Ectodermal cell (in vitro differentiated cells): Measurements from ENCODE around the gene GOLGA5. TPM values are rescaled to one million over a fixed set of nuclear protein-coding genes. Genes with fewer than 3 reads are reported as not detected.
A peak's percentile ranks its signal among the peaks of the same experiment; 100 is the strongest.
"Not testable (repeated sequence)": the region's sequence is repeated elsewhere in the genome, so short reads cannot be mapped to it uniquely, and the experiment has no call there.

Experiments used
- H3K27ac ChIP-seq: 2 replicates; pipeline ENCODE4 v1.7.0; 2013; ENCODE audit warnings: mild to moderate bottlenecking, low read depth, low read length; ENCODE audit not compliant: insufficient read depth, poor library complexity, severe bottlenecking
- H3K27me3 ChIP-seq: 2 replicates; pipeline ENCODE4 v1.7.0; 2013; ENCODE audit warnings: mild to moderate bottlenecking, low read length; ENCODE audit not compliant: insufficient read depth, control insufficient read depth, poor library complexity, severe bottlenecking
- H3K36me3 ChIP-seq: one replicate; pipeline ENCODE4 v1.7.0; 2013; ENCODE audit warnings: low read length; ENCODE audit not compliant: control insufficient read depth, insufficient read depth
- H3K4me1 ChIP-seq: one replicate; pipeline ENCODE4 v1.7.0; 2013; ENCODE audit warnings: low read length; ENCODE audit not compliant: control insufficient read depth, insufficient read depth
- H3K4me3 ChIP-seq: 2 replicates; pipeline ENCODE4 v1.7.0; 2013; ENCODE audit warnings: low read depth, low read length, control low read depth; ENCODE audit not compliant: insufficient read depth
- H3K9me3 ChIP-seq: 2 replicates; pipeline ENCODE4 v1.7.0; 2013; ENCODE audit warnings: mild to moderate bottlenecking, low read length, moderate library complexity; ENCODE audit not compliant: control insufficient read depth
- WGBS, 2 experiments: methylation state at CpG; one replicate each; pipeline ENCODE4 v1.1.7; 2013; ENCODE audit warnings: missing lambda C conversion rate in 2 of 2; 5-methylcytosine and 5-hydroxymethylcytosine counted together
- polyA plus RNA-seq, 4 experiments: library from polyadenylated mRNA; stranded (reverse); fragments of 50-300 nt; gene quantifications; one replicate each; pipeline ENCODE4 v1.2.3, GENCODE V29; 2013

The GOLGA5 gene
- 27.3 TPM for polyA plus RNA-seq (2013, experiment 1 of 4)
- 27.2 TPM for polyA plus RNA-seq (2013, experiment 2 of 4)
- 26.1 TPM for polyA plus RNA-seq (2013, experiment 3 of 4)
- 27.5 TPM for polyA plus RNA-seq (2013, experiment 4 of 4)

DNA sequence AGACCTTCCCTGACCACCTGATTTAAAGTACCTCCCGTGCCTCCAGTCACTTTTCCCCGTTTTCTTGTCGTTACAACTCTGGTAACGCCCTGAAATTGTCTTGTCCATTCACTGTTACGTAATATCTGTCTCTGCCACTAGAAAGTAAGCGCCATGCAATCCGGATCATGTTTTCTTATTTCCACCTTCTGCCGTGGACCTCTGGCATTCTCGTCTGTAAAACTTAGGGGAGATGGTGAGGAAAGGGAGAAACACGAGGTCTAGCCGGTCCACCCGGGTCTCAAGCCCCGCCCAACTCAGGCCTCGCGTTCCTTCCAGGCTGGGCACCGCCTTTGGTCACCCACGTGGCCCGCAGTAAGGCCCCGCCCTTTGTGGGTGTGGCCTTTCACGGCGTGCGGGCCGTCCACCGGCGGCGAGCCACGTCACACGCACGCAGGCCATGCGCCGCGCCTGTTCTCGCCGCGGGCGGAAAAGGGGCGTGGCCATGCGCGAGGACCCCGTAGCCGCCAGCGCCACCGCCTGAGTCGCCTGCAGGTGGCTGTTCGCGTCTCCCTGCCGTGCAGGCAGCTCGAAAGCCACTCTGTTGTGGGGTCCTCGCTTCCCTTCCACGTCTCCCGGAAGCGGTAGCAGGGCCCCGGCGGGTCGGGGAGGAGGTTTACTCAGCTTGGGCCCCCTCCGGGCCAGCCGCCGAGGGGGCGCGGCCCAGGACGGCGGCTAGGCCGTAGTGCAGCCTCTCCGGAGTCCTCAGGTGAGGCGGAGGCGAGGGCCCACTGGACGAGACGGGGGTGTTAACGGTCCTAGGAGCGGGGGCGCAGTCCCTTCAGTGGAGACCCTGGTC is at the start of gene GOLGA5:
TSS of gene GOLGA5 (plus strand) at position 597 of the 838 bp plus-strand sequence. CDS start 3,133 bp downstream, outside the sequence.
- Histone ChIP-seq H3K4me1 (no peaks in the 10 kb centered on the region), H3K4me3 (peak within 1 kb of the TSS; percentile 90), H3K36me3 (peaks cover 10% of the 10 kb centered on the region), H3K27me3 (no peaks in the 10 kb centered on the region), H3K9me3 (no peaks in the 10 kb centered on the region), H3K27ac (no peak within 1 kb of the TSS)
- WGBS, 2 experiments: 6% methylated on average over 71 of the region's 71 CpGs

GRCh38 chr14:92747701-92748258 is 46.3 kb upstream of the GOLGA5 start:
- H3K27ac ChIP-seq: no peak overlapping the region
- no peaks in the 10 kb centered on the region for H3K27me3 ChIP-seq
- WGBS, 2 experiments: 12 to 16% methylated on average over 16 of the region's 16 CpGs
- peak overlapping the region; percentile 92 for H3K4me3 ChIP-seq
- peaks cover 10% of the 10 kb centered on the region for H3K4me1 ChIP-seq
- H3K36me3 ChIP-seq: no peaks in the 10 kb centered on the region
- H3K9me3 ChIP-seq: no peaks in the 10 kb centered on the region

- Histone ChIP-seq H3K27me3 (no peaks in the 10 kb centered on the region), H3K9me3 (no peaks in the 10 kb centered on the region), H3K27ac (peak within 1 kb of the TSS; percentile 33), H3K4me1 (peaks cover 10% of the 10 kb centered on the region), H3K36me3 (no peaks in the 10 kb centered on the region), H3K4me3 (peak within 1 kb of the TSS; percentile 92)
- 1% methylated on average over 50 of the region's 50 CpGs for WGBS, 2 experiments
Measured at GRCh38 chr14:92748259-92749016, 45.7 kb upstream of the GOLGA5 start, which contains the start of gene LGMN. TSS of gene LGMN (minus strand) at chr14:92748627. CDS start at chr14:92732786, 15,841 bp downstream.

DNA sequence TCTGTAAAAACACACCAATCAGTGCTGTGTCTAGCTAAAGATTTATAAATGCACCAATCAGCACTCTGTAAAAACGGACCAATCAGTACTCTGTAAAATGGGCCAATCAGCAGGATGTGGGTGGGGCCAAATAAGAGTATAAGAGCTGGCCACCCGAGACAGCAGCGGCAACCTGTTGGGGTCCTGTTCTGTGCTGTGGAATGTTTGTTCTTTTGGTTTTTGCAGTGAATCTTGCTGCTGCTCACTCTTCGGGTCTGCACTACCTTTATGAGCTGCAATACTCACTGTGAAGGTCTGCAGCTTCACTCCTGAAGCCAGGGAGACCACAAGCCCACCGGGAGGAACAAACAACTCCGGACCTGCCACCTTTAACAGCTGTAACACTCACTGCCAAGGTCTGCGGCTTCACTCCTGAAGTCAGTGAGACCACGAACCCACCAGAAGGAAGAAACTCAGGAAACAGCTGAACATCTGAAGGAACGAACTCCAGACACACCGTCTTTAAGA is 43.8 kb upstream of the GOLGA5 start:
- WGBS, 2 experiments: 91 to 95% methylated on average over 10 of the region's 10 CpGs
- not testable (repeated sequence) for H3K27ac ChIP-seq, H3K36me3 ChIP-seq, H3K4me3 ChIP-seq, H3K27me3 ChIP-seq, H3K9me3 ChIP-seq, H3K4me1 ChIP-seq

GRCh38 chr14:92750994-92751400 is 43.1 kb upstream of the GOLGA5 start:
- no peak overlapping the region for H3K4me3 ChIP-seq
- H3K4me1 ChIP-seq: peaks cover 10% of the 10 kb centered on the region
- H3K27me3 ChIP-seq: no peaks in the 10 kb centered on the region
- H3K9me3 ChIP-seq: no peaks in the 10 kb centered on the region
- WGBS, 2 experiments: 96 to 97% methylated on average over 5 of the region's 5 CpGs
- H3K36me3 ChIP-seq: no peaks in the 10 kb centered on the region
- no peak overlapping the region for H3K27ac ChIP-seq

DNA sequence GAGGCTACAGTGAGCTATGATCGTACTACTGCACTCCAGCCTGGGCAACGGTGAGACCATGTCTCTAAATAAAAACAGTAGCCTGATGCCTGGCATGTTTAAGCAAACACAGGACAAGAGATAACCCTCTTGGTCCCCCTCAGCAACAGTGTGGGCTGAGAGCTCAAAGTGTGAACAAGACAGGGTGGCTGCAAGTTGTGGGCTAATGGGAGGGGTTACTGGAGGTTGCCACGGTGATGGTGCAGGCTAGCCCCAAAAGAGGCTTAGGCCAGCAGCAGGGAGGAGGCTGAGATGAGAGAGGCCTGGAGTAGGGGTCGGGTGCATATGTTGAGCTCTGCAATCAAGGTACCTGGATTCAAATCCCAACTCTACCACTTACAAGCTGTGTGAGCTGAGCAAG is 42.3 kb upstream of the GOLGA5 start:
- Histone ChIP-seq H3K27me3 (no peaks in the 10 kb centered on the region), H3K36me3 (no peaks in the 10 kb centered on the region), H3K4me1 (peaks cover 10% of the 10 kb centered on the region), H3K9me3 (no peaks in the 10 kb centered on the region), H3K27ac (no peak overlapping the region), H3K4me3 (no peak overlapping the region)
- WGBS, 2 experiments: 68 to 76% methylated on average over 4 of the region's 4 CpGs

DNA sequence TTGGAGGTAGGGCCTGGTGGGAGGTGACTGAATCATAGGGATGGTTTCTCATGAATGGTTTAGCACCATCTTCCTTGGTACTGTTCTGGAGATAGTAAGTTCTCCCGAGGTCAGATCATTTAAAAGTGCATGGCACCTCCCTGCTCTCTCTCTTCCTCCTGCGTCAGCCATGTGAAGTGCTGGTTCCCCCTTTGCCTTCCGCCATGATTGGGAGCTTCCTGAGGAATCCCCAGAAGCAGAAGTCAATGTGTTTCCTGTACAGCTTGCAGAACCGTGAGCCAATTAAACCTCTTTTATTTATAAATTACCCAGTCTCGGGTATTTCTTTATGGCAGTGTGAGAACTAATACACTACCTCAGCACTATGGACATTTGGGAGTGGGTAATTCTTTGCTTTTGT is 40.9 kb upstream of the GOLGA5 start:
- no peak overlapping the region for H3K27ac ChIP-seq
- H3K36me3 ChIP-seq: no peaks in the 10 kb centered on the region
- no peaks in the 10 kb centered on the region for H3K4me1 ChIP-seq
- H3K4me3 ChIP-seq: no peak overlapping the region
- no peaks in the 10 kb centered on the region for H3K27me3 ChIP-seq
- WGBS, 2 experiments: 88 to 91% methylated on average over 4 to 5 of the region's 5 CpGs
- H3K9me3 ChIP-seq: no peaks in the 10 kb centered on the region

DNA sequence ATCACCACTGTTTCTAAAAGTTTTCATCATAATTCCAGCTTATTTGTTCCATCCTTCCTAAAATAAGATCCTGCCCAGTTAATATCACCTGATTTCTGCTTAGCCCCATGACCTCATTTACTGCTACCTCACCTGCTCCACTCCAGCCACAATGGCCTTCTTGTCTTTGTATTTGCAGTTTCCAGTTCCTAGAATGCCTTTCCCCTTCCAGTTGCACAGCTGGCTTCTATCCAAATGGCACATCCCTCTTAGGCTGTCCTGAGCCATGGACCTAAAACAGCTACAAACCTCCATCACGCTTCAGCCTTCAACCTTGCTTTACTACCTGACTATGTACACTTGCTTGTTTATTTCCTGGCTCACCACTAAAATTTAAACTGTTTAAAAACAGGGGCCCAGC is 39.1 kb upstream of the GOLGA5 start:
- no peaks in the 10 kb centered on the region for H3K27me3 ChIP-seq
- no peak overlapping the region for H3K27ac ChIP-seq
- H3K9me3 ChIP-seq: no peaks in the 10 kb centered on the region
- no peak overlapping the region for H3K4me3 ChIP-seq
- no peaks in the 10 kb centered on the region for H3K36me3 ChIP-seq
- H3K4me1 ChIP-seq: no peaks in the 10 kb centered on the region
- 96 to 100% methylated on average over 1 of the region's 1 CpG for WGBS, 2 experiments

- H3K4me1 ChIP-seq: no peaks in the 10 kb centered on the region
- no peak overlapping the region for H3K4me3 ChIP-seq
- no peak overlapping the region for H3K27ac ChIP-seq
- no peaks in the 10 kb centered on the region for H3K27me3 ChIP-seq
- 86 to 93% methylated on average over 3 of the region's 3 CpGs for WGBS, 2 experiments
- no peaks in the 10 kb centered on the region for H3K36me3 ChIP-seq
- H3K9me3 ChIP-seq: no peaks in the 10 kb centered on the region
Measured at GRCh38 chr14:92755495-92755894, 38.6 kb upstream of the GOLGA5 start.

- Histone ChIP-seq H3K27me3 (no peaks in the 10 kb centered on the region), H3K9me3 (no peaks in the 10 kb centered on the region), H3K27ac (no peak overlapping the region), H3K4me1 (no peaks in the 10 kb centered on the region), H3K4me3 (no peak overlapping the region), H3K36me3 (no peaks in the 10 kb centered on the region)
- WGBS, 2 experiments: 88 to 91% methylated on average over 4 of the region's 4 CpGs
Measured at GRCh38 chr14:92756446-92756845, 37.7 kb upstream of the GOLGA5 start.
